GM12891 (cell line): ENCODE measurements around the gene KIF27.

Experiments used
- DNase-seq: peaks from one replicate; pipeline ENCODE4 v3.0.0; 2011; ENCODE audit warnings: low spot score; ENCODE audit not compliant: insufficient read length
- FAIRE-seq: peaks from 2 replicates; lab custom pipeline; 2011; peaks lifted over from hg19 to GRCh38; lab: Jason Lieb, UNC
- PAX5 ChIP-seq: IDR thresholded peaks from 2 replicates; pipeline ENCODE4 v1.6.1; 2011; ENCODE audit warnings: low read length, moderate library complexity, mild to moderate bottlenecking; ENCODE audit not compliant: insufficient read depth, severe bottlenecking
- POLR2A ChIP-seq: IDR thresholded peaks from 2 replicates; pipeline ENCODE4 v1.6.1; 2011; ENCODE audit warnings: low read depth, low read length, control low read depth
- POLR2AphosphoS5 ChIP-seq: IDR thresholded peaks from 2 replicates; pipeline ENCODE4 v1.6.1; 2011; ENCODE audit warnings: low read depth, low read length, control low read depth
- POU2F2 ChIP-seq: IDR thresholded peaks from 2 replicates; pipeline ENCODE4 v1.6.1; 2011; ENCODE audit warnings: low read depth, mild to moderate bottlenecking, control low read depth, low read length, moderate library complexity
- SPI1 ChIP-seq: IDR thresholded peaks from 2 replicates; pipeline ENCODE4 v1.6.1; 2011; ENCODE audit warnings: low read depth, low read length, control low read depth
- TAF1 ChIP-seq: IDR thresholded peaks from 2 replicates; pipeline ENCODE4 v1.6.1; 2011; ENCODE audit warnings: low read depth, low read length, control low read depth

The KIF27 gene

GRCh38 chr9:83792746-83793145, 128.5 kb downstream of the KIF27 start:
- FAIRE-seq, result no peak
- TF ChIP-seq POLR2AphosphoS5 (no peak), POLR2A (no peak), PAX5 (no peak), SPI1 (no peak), TAF1 (no peak), POU2F2 (no peak)
- no peak for DNase-seq
